Raji (cell line): Measurements from ENCODE around the gene POC1A.

Experiments used
- POLR2A ChIP-seq: IDR thresholded peaks from 2 replicates; pipeline ENCODE4 v1.6.1; 2011; ENCODE audit warnings: low read depth, low read length, control low read depth; ENCODE audit not compliant: insufficient read depth

Gene POC1A

DNA sequence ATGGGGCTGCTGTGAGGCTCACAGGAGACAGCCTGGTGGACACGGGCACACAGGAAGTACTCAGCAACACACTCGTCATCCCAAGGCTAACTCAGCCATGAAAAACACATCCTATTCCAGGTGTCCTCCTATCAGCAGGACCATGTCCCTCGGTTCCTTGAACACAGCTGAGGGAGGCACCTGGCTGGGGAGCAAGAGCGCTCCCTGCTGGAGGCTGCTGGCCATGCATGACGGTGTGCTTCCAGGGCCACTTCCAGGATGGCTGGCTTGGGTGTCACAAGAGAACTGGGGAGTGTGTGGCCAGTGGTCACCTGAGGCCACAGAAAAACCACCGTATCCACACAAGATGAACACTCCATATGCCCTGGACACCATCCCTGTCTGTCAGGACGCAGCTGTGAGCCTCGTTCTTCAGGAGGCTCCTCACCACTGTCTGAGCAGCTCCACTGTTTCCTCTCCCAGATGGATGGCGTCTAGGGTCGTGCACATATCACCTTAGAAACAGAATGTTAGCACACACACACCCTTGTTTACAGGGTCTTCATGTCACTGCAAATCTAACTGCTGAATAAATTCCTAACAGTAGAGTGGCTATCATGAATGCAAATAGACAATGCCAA lies 31.0 kb downstream of the POC1A start:
- TF ChIP-seq POLR2A: no peak

DNA sequence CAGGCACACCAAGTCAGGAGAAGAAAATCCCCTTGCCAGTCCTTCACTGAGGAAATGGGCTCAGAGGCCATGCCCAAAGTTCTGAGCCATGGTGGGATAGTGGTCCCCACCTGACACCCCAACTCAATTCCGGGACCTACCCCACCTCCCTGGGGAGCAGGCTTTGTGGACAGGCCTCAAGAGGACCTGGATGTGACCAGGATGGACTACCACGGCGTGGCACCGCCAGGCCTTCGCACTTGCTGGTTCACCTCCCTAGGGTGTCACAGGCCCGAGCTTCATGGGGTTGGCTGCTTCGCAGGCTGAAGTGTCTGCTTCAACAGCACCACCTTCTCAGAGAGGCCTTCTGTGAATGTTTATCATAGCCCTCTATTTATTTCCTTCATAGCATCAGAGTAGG lies 31.7 kb downstream of the POC1A start:
- TF ChIP-seq POLR2A: no peak

GRCh38 chr3:52121813-52122212 lies 32.4 kb downstream of the POC1A start:
- no peak for TF ChIP-seq POLR2A

GRCh38 chr3:52121464-52121805 lies 32.8 kb downstream of the POC1A start:
- TF ChIP-seq POLR2A: no peak

DNA sequence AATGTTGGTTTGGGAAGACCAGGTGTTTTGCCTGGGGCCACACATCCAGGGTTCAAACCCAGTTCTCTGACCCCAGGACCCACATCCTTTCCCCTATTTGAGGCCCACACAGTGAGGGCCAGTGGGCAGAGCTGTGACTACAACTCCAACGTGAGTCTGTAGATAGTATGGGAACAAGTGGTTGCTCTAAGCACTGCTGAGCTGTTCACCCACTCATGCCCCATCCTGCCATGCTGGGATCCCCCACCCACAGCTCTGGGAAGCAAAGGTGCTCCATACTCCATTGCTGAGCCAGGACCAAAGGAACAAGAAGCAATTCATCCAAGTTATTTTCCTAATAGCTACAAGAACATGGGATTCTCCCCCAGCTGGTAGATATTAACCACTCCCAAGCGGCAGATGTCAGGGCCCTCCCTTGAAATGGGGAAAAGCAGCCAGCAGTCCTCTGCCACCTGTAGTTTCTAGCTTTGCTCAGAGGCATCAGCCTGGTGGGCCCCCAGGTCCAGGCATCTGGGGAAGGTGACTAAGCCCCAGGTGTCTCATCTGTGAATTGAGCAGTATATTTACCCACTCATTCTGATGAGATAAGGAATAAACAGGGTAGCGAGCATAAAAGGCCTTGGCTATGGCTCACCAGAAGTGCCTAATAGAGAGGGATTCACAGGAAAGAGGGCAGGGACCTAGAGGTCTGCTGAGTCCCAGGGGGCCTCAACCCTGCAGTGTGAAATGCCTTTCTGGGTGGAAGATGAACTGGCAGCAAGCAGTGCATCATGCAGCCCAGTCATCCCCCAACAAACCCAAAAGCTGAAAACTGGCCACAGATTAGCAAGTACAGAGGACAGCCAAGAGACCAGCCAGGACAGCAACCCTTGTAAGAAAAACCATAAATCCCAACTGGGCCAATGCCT lies 33.4 kb downstream of the POC1A start:
- TF ChIP-seq POLR2A: no peak

DNA sequence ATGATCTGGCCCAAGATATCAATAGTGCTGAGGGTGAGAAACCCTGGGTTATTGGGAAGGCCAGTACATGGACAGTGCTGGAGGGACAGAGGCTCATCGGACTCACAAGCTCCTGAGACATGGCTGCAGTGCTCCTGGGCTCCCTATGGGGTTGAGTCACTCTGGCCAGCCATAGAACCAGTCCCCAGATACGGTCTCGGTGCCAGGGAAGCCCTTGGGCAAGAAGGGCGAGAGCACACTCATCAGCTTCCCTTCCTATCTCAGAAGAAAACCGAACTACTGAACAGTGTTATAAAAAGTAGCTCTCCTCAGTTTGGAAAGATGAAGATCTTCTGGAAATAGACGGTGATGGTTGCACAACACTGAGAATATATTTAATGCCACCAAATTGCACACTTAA lies 34.4 kb downstream of the POC1A start:
- TF ChIP-seq POLR2A: no peak

GRCh38 chr3:52119099-52119498 lies 35.1 kb downstream of the POC1A start:
- TF ChIP-seq POLR2A: no peak

- no peak for TF ChIP-seq POLR2A
Measured at GRCh38 chr3:52118156-52118875, 35.9 kb downstream of the POC1A start.

- TF ChIP-seq POLR2A: no peak
Measured at GRCh38 chr3:52117537-52117936, 36.7 kb downstream of the POC1A start.

- no peak for TF ChIP-seq POLR2A
Measured at GRCh38 chr3:52112056-52112455, 42.2 kb downstream of the POC1A start.

DNA sequence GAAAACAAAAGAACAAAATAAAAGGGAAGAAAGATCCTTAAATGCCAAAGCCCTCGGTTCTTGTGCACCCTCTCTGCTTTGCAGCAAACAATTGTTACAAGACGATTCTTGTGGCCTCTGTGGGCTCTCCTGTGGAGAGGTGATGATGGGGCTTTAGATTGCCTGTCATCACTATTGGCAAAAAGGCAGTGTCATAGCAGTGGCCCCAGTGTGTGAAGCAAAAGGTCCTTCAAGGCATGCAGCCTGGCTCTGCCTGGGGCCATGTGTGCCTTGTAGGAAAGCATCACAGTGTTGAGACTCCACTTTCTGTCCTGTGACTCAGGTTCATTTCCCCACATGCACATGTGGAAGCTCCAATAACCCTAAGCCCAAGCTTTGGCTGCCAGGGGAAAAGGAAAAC lies 43.7 kb downstream of the POC1A start:
- TF ChIP-seq POLR2A: no peak

DNA sequence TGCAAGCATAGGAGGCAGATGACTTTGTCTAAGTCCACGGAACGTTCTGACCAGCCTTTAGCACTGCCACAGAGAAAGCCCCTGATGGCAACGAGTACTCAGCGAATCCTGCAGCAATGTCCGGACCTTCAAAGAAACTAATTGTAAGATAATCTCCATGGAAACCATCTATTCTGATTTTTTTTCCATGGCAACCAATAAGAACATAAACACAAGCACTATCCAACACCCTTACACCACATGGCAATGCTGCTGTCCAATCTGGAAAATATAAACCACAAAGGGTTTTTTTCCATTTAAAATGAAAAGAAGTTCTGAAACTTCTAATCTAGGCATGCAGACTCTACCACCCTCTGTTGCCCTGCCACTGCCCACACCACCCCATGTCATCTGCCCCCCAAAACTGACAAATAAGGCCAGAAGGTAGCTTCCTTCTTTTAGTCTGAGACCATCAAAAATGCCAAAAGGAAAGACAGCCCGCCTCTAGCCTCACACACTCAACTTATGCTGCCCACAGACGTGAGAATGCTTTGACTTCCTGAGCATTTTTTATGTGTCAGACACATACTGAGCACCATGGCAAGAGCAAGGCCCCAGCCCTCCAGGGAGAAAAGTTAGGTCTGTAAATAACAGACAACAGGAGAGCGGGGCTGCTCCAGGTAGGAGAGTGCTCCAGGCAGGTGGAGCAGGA lies 44.5 kb downstream of the POC1A start:
- no peak for TF ChIP-seq POLR2A

- no peak for TF ChIP-seq POLR2A
Measured at GRCh38 chr3:52108302-52109232, 45.7 kb downstream of the POC1A start.

GRCh38 chr3:52106951-52107611 lies 47.1 kb downstream of the POC1A start:
- no peak for TF ChIP-seq POLR2A
